GM12878 (cell line): ENCODE measurements around the gene RPL29. TPM values are rescaled to one million over a fixed set of nuclear protein-coding genes. Genes with fewer than 3 reads are reported as not detected.

Source experiments
- ATAC-seq: fragments of 200-7000 bp; cut with Tn5 transposase; 3 replicates; pipeline ENCODE4 v1.9.1; 2020; ENCODE audit warnings: mild to moderate bottlenecking, moderate library complexity
- BruUV-seq: library from RNA; stranded (reverse); fragments of 400-500 nt; replicated peaks from 2 replicates; lab custom pipeline; 2021; lab: Mats Ljungman, UMichigan
- CTCF ChIA-PET: fragments of 300-600 bp; sonication (Branson Sonifier 250); formaldehyde crosslinking; extraction: SDS; loops from one replicate; lab custom pipeline; 2021; ENCODE audit warnings: inconsistent platforms; lab: Yijun Ruan, JAX
- POLR2A ChIA-PET: fragments of 350-600 bp; formaldehyde crosslinking; extraction: SDS; loops from one replicate; lab custom pipeline; 2021; ENCODE audit warnings: inconsistent platforms; lab: Charles Lee
- RAD21 ChIA-PET: fragments of 300-600 bp; sonication (Branson Sonifier 250); formaldehyde crosslinking; loops from one replicate; lab custom pipeline; 2023; ENCODE audit warnings: antibody characterized with exemption; ENCODE audit not compliant: unreplicated experiment; lab: Charles Lee
- SMC1A ChIA-PET: fragments of 300-600 bp; sonication (Branson Sonifier 250); formaldehyde crosslinking; loops from one replicate; lab custom pipeline; 2023; ENCODE audit not compliant: unreplicated experiment, uncharacterized antibody; lab: Charles Lee
- DNase-seq: peaks from one replicate; pipeline ENCODE4 v3.0.0-alpha.2; 2011; ENCODE audit warnings: low read depth, low spot score
- FAIRE-seq: peaks from 3 replicates; lab custom pipeline; 2011; peaks lifted over from hg19 to GRCh38; lab: Jason Lieb, UNC
- H2AFZ ChIP-seq: 2 replicates; pipeline ENCODE4 v1.6.0; 2011; ENCODE audit warnings: low read depth, low read length, control low read depth; ENCODE audit not compliant: control insufficient read depth
- H3K27ac ChIP-seq: 2 replicates; pipeline ENCODE4 v1.5.1; 2011; ENCODE audit warnings: control low read depth; ENCODE audit not compliant: control insufficient read depth, insufficient read depth
- H3K27me3 ChIP-seq, 2 experiments: replicated peaks in 1 of 2; 2 replicates each; pipeline versions ENCODE4 v1.6.0 to v1.6.1; 2011; ENCODE audit warnings: low read length in 1 of 2; ENCODE audit not compliant: control insufficient read depth in 2 of 2, insufficient read depth in 2 of 2
- H3K36me3 ChIP-seq, 2 experiments: 2 replicates each; pipeline ENCODE4 v1.5.1; 2011; ENCODE audit warnings: low read length in 1 of 2; ENCODE audit not compliant: control insufficient read depth in 2 of 2, insufficient read depth in 2 of 2
- H3K4me1 ChIP-seq: 2 replicates; pipeline ENCODE4 v1.6.1; 2011; ENCODE audit warnings: mild to moderate bottlenecking, low read length, moderate library complexity, mixed read lengths; ENCODE audit not compliant: control insufficient read depth, insufficient read depth
- H3K4me2 ChIP-seq: 2 replicates; pipeline ENCODE4 v1.6.0; 2011; ENCODE audit warnings: control low read depth; ENCODE audit not compliant: control insufficient read depth, insufficient read depth
- H3K4me3 ChIP-seq: fragments of 200-600 bp; sonication (generic); 2 replicates; pipeline ENCODE4 v1.5.1; 2016
- H3K79me2 ChIP-seq: 2 replicates; pipeline ENCODE4 v1.6.0; 2011; ENCODE audit warnings: low read length; ENCODE audit not compliant: control insufficient read depth, insufficient read depth
- H3K9ac ChIP-seq: 2 replicates; pipeline ENCODE4 v1.8.0; 2011; ENCODE audit warnings: low read length, control low read depth, mixed read lengths; ENCODE audit not compliant: control insufficient read depth, insufficient read depth
- H3K9me3 ChIP-seq: replicated peaks from 3 replicates; pipeline ENCODE4 v1.5.1; 2011; ENCODE audit warnings: mild to moderate bottlenecking, low read length; ENCODE audit not compliant: control insufficient read depth, insufficient read depth
- H4K20me1 ChIP-seq: 2 replicates; pipeline ENCODE4 v1.6.0; 2011; ENCODE audit not compliant: control insufficient read depth, insufficient read depth
- HCFC1 ChIP-seq: fragments of 150-350 bp; IDR thresholded peaks from 2 replicates; pipeline ENCODE4 v1.6.1; 2014; ENCODE audit warnings: low read length
- KAT2A ChIP-seq: conservative IDR thresholded peaks from 2 replicates; pipeline ENCODE4 v1.6.1; 2011; ENCODE audit warnings: low read depth, low read length; ENCODE audit not compliant: control insufficient read depth
- RAD51 ChIP-seq: fragments of 450-650 bp; IDR thresholded peaks from 2 replicates; pipeline ENCODE4 v1.6.1; 2016; ENCODE audit warnings: moderate library complexity, mild to moderate bottlenecking, inconsistent platforms
- WRNIP1 ChIP-seq: IDR thresholded peaks from 2 replicates; pipeline ENCODE4 v1.6.1; 2011; ENCODE audit warnings: low read depth, low read length, improper control_type of control experiment, borderline replicate concordance
- WGBS: methylation state at CpG from one replicate; pipeline ENCODE4 v1.1.6; 2016; ENCODE audit warnings: low lambda C conversion rate; ENCODE audit not compliant: insufficient replicate concordance, insufficient coverage; ENCODE audit errors: missing lambda C conversion rate; 5-methylcytosine and 5-hydroxymethylcytosine counted together
- in situ Hi-C: fragments of 300-500 bp; cut with MboI; formaldehyde crosslinking; loops from 9 replicates; pipeline ENCODE4 v1.14.3; 2018; ENCODE audit warnings: mixed read lengths
- intact Hi-C: fragments of 100-400 bp; cut with micrococcal nuclease; formaldehyde crosslinking; loops from one replicate; pipeline ENCODE4 v1.14.2; 2022; ENCODE audit not compliant: unreplicated experiment
- polyA plus RNA-seq, 11 experiments: library from polyadenylated mRNA; depleted of rRNA in 4 of 11; unstranded in 6 of 11; stranded (reverse) in 5 of 11; fragments of >200 nt; fragmentation: Nextera tagmentation in 4 of 11; fragmentation: Illumina TruSeq in 1 of 11; extraction: Ambion mirVana in 4 of 11; extraction: Trizol in 1 of 11; gene quantifications; 1 replicate in 1 of 11; 2 replicates in 10 of 11; pipeline versions ENCODE4 v1.2.1 to v1.2.3, GENCODE V29; 2011 to 2016; ENCODE audit warnings: inconsistent platforms in 2 of 11, missing spikeins in 2 of 11, low read depth in 1 of 11
- total RNA-seq, 4 experiments: library from RNA; depleted of rRNA in 3 of 4; stranded (reverse); fragments of >200 nt in 3 of 4; fragmentation: Illumina TruSeq in 1 of 4; extraction: Trizol in 1 of 4; gene quantifications; 2 replicates each; pipeline versions ENCODE4 v1.2.1 to v1.2.3, GENCODE V29; 2013 to 2021
- TF ChIP-seq, protein P1 (sequence below): fragments of 450-650 bp; IDR thresholded peaks from 2 replicates; pipeline ENCODE4 v1.6.1; 2016; ENCODE audit warnings: mild to moderate bottlenecking

RPL29 gene
- total and polyA plus RNA-seq, 10 of the 15 experiments (the other 5 are each of a cell fraction or from before 2014, with no cell fraction given) = 1,053 to 2,477 (median 1,657) TPM

DNA sequence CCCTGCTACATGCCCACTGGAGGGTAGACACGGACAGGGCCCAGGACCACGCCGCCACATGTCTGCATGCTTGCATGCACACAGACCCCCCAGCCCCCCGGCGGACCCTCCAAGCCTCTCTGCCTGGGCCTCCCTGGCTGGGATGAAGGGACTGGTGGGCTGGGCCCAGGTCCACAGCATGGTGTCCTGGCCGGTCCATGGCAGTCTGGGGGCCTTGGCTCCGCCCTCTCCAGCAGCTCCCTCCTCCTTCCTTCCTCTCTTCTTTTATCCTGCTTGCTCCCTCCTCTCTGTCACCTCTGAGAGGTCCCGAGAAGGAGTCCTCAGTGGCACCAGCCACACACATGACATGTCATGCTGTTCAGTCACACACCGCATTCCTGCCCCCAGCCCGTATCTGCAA lies 36.2 kb upstream of the RPL29 start:
- in situ Hi-C loops = no loop called here
- ChIA-PET POLR2A (interaction anchor here (0.9 kb wide), 1 partner anchor 20 kb away, joined by 4 read pairs; no protein-coding TSS in a partner anchor), CTCF (interaction anchor here (1.2 to 1.9 kb wide), 3 partner anchors 22 to 31 kb away, joined by 4 to 6 read pairs (median 4); no protein-coding TSS in a partner anchor), RAD21 (no interaction called here), SMC1A (interaction anchor here (1.0 to 1.2 kb wide), 2 partner anchors 8 to 20 kb away, joined by 3 read pairs; no protein-coding TSS in a partner anchor)
- Histone ChIP-seq H4K20me1 (no peaks in the 10 kb centered on the region), H3K27ac (no peak overlapping the region), H3K9me3 (no peaks in the 10 kb centered on the region; the same call in 2 of the 3 replicates), H3K9ac (no peak overlapping the region), H3K4me3 (no peak overlapping the region), H3K4me2 (no peak overlapping the region), H3K4me1 (peaks cover 7% of the 10 kb centered on the region; the same call in 1 of the 2 replicates), H2AFZ (no peak overlapping the region), H3K36me3 (no peaks in the 10 kb centered on the region), H3K27me3 (no peaks in the 10 kb centered on the region), H3K79me2 (no peaks in the 10 kb centered on the region)
- FAIRE-seq (no peak), ATAC-seq (no peak), DNase-seq (no peak)
- no TSS peak for BruUV-seq
- TF ChIP-seq RAD51 (no peak), WRNIP1 (no peak), HCFC1 (no peak), KAT2A (no peak)
- TF ChIP-seq, protein P1, sequence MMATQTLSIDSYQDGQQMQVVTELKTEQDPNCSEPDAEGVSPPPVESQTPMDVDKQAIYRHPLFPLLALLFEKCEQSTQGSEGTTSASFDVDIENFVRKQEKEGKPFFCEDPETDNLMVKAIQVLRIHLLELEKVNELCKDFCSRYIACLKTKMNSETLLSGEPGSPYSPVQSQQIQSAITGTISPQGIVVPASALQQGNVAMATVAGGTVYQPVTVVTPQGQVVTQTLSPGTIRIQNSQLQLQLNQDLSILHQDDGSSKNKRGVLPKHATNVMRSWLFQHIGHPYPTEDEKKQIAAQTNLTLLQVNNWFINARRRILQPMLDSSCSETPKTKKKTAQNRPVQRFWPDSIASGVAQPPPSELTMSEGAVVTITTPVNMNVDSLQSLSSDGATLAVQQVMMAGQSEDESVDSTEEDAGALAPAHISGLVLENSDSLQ = no peak
- intact Hi-C loops = no loop called here
- WGBS = 72% methylated on average over 10 of the region's 10 CpGs
